ENCODE data around the gene SLC6A19.

SLC6A19 gene

GRCh38 chr5:1218351-1219080 lies 17.1 kb downstream of the SLC6A19 start:
- TF ChIP-seq GATA2 (IDR thresholded peaks at IDR 0.05; ENCODE audit: low read depth, low read length) (no peak), GATA3 (IDR thresholded peaks at IDR 0.05; ENCODE audit: low read depth, low read length) (no peak)

- TF ChIP-seq GATA2 (IDR thresholded peaks at IDR 0.05; ENCODE audit: low read depth, low read length) (no peak), GATA3 (IDR thresholded peaks at IDR 0.05; ENCODE audit: low read depth, low read length) (no peak)
These were observed 17.8 kb downstream of the SLC6A19 start for GRCh38 chr5:1219098-1219767.

GRCh38 chr5:1219768-1220100 lies 18.3 kb downstream of the SLC6A19 start:
- TF ChIP-seq GATA3 (IDR thresholded peaks at IDR 0.05; ENCODE audit: low read depth, low read length), result no peak
- TF ChIP-seq GATA2 (IDR thresholded peaks at IDR 0.05; ENCODE audit: low read depth, low read length), result no peak

- no peak for TF ChIP-seq GATA2 (IDR thresholded peaks at IDR 0.05; ENCODE audit: low read depth, low read length)
- TF ChIP-seq GATA3 (IDR thresholded peaks at IDR 0.05; ENCODE audit: low read depth, low read length), result no peak
These were observed 19.0 kb downstream of the SLC6A19 start for GRCh38 chr5:1220351-1220750.

GRCh38 chr5:1220831-1221230 lies 19.4 kb downstream of the SLC6A19 start:
- no peak for TF ChIP-seq GATA3 (IDR thresholded peaks at IDR 0.05; ENCODE audit: low read depth, low read length)
- no peak for TF ChIP-seq GATA2 (IDR thresholded peaks at IDR 0.05; ENCODE audit: low read depth, low read length)

GRCh38 chr5:1221721-1222120 lies 20.3 kb downstream of the SLC6A19 start:
- TF ChIP-seq GATA3 (IDR thresholded peaks at IDR 0.05; ENCODE audit: low read depth, low read length), result no peak
- no peak for TF ChIP-seq GATA2 (IDR thresholded peaks at IDR 0.05; ENCODE audit: low read depth, low read length)

GRCh38 chr5:1222147-1222546 lies 20.8 kb downstream of the SLC6A19 start:
- no peak for TF ChIP-seq GATA2 (IDR thresholded peaks at IDR 0.05; ENCODE audit: low read depth, low read length)
- no peak for TF ChIP-seq GATA3 (IDR thresholded peaks at IDR 0.05; ENCODE audit: low read depth, low read length)

GRCh38 chr5:1222621-1223277 lies 21.4 kb downstream of the SLC6A19 start:
- no peak for TF ChIP-seq GATA2 (IDR thresholded peaks at IDR 0.05; ENCODE audit: low read depth, low read length)
- TF ChIP-seq GATA3 (IDR thresholded peaks at IDR 0.05; ENCODE audit: low read depth, low read length), result no peak

GRCh38 chr5:1223278-1223670 lies 21.9 kb downstream of the SLC6A19 start:
- TF ChIP-seq GATA3 (IDR thresholded peaks at IDR 0.05; ENCODE audit: low read depth, low read length) (no peak), GATA2 (IDR thresholded peaks at IDR 0.05; ENCODE audit: low read depth, low read length) (no peak)

- no peak for TF ChIP-seq GATA2 (IDR thresholded peaks at IDR 0.05; ENCODE audit: low read depth, low read length)
These were observed 23.2 kb downstream of the SLC6A19 start for GRCh38 chr5:1224631-1225030.

GRCh38 chr5:1225081-1225480 lies 23.7 kb downstream of the SLC6A19 start, which contains the start of gene SLC6A18:
TSS of gene SLC6A18 (plus strand) at chr5:1225381. CDS start at chr5:1225478, 97 bp downstream.
- no peak for TF ChIP-seq GATA3 (IDR thresholded peaks at IDR 0.05; ENCODE audit: low read depth, low read length)
- TF ChIP-seq GATA2 (IDR thresholded peaks at IDR 0.05; ENCODE audit: low read depth, low read length), result no peak

- TF ChIP-seq GATA2 (IDR thresholded peaks at IDR 0.05; ENCODE audit: low read depth, low read length) (no peak), GATA3 (IDR thresholded peaks at IDR 0.05; ENCODE audit: low read depth, low read length) (no peak)
These were observed 24.8 kb downstream of the SLC6A19 start for GRCh38 chr5:1226231-1226630.

GRCh38 chr5:1226839-1227581 lies 25.6 kb downstream of the SLC6A19 start:
- no peak for TF ChIP-seq GATA3 (IDR thresholded peaks at IDR 0.05; ENCODE audit: low read depth, low read length)
- no peak for TF ChIP-seq GATA2 (IDR thresholded peaks at IDR 0.05; ENCODE audit: low read depth, low read length)

- TF ChIP-seq GATA2 (IDR thresholded peaks at IDR 0.05; ENCODE audit: low read depth, low read length) (no peak), GATA3 (IDR thresholded peaks at IDR 0.05; ENCODE audit: low read depth, low read length) (no peak)
These were observed 26.3 kb downstream of the SLC6A19 start for GRCh38 chr5:1227667-1228066.
